NCI-H2227 (cell line): ENCODE results near the gene MBD1.
"Not testable (repeated sequence)": the region's sequence is repeated elsewhere in the genome, so short reads cannot be mapped to it uniquely, and the experiment has no call there.

Experiments used
- DNase-seq: peaks from one replicate; lab custom pipeline; 2025; ENCODE audit not compliant: unreplicated experiment; lab: John Stamatoyannopoulos, UW

The MBD1 gene, protein sequence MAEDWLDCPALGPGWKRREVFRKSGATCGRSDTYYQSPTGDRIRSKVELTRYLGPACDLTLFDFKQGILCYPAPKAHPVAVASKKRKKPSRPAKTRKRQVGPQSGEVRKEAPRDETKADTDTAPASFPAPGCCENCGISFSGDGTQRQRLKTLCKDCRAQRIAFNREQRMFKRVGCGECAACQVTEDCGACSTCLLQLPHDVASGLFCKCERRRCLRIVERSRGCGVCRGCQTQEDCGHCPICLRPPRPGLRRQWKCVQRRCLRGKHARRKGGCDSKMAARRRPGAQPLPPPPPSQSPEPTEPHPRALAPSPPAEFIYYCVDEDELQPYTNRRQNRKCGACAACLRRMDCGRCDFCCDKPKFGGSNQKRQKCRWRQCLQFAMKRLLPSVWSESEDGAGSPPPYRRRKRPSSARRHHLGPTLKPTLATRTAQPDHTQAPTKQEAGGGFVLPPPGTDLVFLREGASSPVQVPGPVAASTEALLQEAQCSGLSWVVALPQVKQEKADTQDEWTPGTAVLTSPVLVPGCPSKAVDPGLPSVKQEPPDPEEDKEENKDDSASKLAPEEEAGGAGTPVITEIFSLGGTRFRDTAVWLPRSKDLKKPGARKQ

DNA sequence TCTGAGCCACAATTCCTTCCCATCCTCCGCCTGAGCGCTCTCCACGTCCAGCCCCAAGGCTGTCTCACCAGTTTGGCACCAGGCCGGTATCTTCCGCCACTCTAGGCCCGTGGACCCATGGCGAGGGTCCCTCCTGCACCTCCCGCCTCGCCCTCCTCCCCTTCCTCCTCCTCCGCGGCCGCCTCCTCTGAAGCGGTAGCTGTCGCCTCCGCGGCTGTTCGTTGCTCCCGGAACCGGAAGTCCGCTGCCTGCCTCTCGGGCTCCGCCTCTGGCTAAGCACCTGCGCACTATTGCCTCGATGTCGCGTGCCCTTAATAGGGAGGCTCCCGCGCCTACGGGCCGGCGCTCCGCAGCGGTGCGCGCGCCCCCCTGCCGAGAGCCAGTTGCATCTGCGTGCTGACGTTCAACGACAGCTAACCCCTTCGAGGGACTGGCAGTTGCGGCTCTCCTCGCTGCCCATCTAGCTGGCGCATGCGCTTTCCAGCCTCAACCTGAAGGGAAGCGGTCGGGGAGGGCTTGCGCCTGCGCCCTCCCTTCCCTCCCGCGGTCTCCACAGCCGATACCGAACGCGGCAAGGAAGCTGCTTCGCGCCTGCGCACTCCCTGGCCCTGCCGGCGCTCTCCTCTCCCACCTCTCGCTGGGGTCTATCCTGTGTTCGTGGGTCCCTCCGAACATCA is at the start of gene MBD1:
Gene MBD1, minus strand, starts transcription at position 229 of the 677 bp plus-strand sequence. CDS start 1,531 bp downstream, outside the sequence.
- peak; percentile 99 for DNase-seq

GRCh38 chr18:50330176-50330575 is 48.9 kb upstream of the MBD1 start:
- DNase-seq, result no peak

DNA sequence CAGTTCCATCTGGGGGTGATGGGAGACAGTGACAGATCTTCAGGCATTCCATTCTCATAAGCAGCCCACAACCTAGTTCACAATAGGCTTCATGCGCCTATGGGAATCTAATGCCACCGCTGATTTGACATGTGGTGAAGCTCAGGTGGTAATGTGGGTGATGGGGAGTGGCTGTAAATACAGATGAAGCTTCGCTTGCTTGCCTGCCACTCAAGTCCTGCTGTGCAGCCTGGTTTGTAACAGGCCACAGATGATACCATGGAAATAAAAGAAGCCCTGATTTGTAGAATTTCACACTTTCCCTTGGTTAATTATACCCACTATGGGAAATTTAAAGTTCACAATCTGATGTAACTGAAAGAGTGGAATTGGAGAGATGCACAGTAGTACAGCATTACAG is 46.7 kb upstream of the MBD1 start:
- DNase-seq, result no peak

- no peak for DNase-seq
Measured at GRCh38 chr18:50320719-50321118, 39.4 kb upstream of the MBD1 start.

DNA sequence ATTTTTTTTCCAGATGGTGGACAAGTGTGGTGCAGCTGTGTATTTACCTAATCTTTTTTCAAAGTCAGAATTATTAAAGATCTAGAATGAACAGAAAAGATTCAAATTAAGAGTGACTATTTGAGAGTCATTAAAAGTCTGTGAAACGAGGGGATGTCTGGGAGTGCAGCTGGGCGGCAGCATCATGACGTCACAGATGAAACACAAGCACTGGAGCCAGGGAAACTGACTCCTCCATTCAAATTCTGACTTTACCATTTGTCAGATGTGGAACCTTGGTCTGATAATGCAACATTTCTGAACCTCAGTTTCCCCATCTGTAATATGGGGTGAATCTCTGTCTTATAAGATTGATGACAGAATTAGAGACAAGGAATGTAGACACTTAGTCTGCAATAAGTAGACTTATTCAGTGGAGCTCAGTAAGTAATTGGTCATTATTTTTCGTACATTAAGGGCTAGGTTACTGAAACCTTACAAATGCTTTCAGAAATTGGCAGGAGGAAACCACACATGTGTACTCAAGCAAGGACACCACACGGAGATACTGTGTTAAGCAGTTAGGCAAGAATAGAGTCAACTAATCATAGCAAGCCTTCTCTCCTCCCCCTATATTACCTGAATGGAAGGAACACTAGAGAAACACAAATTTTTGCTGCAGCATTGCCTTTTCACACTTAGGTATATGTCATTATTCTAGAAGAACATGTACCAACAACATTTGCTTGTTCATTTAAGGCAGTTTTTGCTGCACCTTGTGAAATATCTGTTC is 34.0 kb upstream of the MBD1 start:
- DNase-seq, result no peak

- no peak for DNase-seq
Measured at GRCh38 chr18:50313873-50314460, 32.6 kb upstream of the MBD1 start.

GRCh38 chr18:50313031-50313607 is 31.8 kb upstream of the MBD1 start:
- DNase-seq, result no peak

DNA sequence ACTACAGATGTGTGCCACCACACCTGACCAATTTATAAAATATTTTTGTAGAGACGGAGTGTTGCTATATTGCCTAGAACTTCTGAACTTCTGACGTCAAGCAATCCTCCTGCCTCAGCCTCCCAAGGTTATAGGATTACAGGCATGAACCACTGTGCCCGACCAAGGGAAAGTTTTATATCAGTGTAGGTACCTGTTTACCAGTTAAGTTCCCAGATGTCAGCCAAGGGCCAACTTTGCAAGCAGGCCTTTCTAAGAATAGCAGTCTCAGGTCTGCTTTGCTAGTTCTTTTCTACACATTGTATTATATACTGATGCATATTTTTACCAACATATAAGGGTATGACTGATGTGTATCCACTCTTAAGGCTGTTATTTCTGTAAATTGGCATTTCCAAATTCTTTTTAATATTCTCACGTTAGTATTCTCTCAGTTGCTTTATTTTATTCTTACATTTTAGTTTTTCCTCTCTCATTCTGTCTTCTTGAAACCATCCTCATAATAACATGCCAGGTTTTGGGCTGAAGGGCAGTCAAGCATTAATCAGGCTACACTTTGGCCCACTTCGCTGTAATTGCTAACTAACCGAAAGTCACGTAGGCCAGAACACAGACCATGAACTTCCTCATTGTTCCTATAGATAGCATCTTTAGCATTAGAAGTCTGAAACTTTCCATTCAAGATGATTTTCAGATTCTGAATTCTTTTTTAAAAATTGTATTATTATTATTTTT is 31.1 kb upstream of the MBD1 start:
- no peak for DNase-seq

DNA sequence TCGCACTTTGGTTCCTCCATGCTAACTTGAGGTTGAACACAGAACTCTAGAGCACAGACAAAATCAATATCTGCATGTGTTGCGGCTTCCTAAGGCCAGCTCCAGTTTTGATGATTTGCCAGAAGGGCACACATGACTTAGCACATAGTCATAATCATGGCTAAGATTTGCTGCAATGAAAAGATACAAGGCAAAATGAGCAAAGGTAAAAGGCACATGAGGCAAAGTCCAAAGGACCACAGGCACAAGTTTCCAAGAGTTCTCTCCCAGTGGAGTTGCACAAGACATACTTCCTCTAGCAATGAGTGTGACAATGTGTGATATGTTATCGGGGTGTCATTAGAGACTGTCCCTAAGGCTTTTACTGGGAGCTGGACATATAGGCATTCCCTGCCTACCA is 30.3 kb upstream of the MBD1 start:
- DNase-seq, result no peak

- DNase-seq, result no peak
Measured at GRCh38 chr18:50310080-50310479, 28.8 kb upstream of the MBD1 start.

DNA sequence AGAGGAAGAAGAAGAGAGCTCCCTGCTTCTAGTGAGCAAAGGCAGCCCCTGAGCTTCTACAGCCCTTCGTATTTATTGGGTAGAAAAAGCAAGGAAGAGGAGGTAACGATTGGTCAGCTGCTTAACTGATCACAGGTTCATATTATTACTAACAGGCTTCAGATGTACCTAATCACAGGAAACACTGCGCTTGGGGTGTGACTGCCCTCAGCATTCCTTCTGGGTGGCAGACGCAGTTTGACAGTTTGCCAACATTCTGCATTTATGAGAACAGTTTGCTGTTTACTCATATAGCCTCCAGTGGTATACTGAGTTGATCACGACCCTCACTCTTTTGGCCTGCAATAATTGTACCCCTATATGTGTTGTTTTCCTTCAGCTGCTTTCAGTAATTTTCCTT is 27.5 kb upstream of the MBD1 start:
- DNase-seq, result not testable (repeated sequence)

- peak; percentile 92 for DNase-seq
Measured at GRCh38 chr18:50307738-50308470, 26.6 kb upstream of the MBD1 start.

DNA sequence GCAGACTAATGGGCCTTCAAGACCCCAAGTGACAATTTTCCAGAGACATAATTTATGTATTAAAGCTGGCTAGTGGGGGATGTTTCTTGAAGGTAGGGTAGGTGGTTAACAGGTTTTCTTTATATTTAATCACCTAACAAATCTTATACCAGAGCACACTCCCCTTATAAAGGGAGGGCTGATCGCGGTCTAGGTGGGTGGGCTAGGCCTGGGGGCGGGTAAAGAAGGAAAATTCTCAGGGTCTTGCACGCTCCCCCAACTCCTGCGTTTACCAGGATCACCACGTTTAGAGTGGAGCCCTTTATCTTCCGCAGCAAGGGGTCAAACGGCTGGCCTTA is 26.0 kb upstream of the MBD1 start:
- DNase-seq, result no peak

DNA sequence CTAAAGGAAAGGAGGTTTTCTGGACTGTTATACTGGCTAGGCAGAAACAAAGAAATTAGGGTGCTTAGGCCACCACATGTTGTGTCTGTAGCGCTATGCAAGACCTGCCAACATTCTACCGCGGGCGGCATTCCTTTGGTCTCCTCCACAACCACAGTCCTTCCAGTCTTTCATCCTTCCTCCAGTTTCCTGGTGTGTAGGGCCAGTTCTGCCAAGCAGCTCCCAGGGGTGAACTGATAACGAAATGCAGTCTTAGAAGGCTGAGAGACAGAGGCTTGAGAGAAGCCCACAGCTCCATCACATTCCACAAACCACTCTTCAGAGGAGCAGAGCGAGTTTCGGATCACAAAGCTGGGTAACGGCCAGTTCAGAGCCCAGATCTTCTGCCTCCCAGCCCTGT is 25.6 kb upstream of the MBD1 start:
- no peak for DNase-seq

DNA sequence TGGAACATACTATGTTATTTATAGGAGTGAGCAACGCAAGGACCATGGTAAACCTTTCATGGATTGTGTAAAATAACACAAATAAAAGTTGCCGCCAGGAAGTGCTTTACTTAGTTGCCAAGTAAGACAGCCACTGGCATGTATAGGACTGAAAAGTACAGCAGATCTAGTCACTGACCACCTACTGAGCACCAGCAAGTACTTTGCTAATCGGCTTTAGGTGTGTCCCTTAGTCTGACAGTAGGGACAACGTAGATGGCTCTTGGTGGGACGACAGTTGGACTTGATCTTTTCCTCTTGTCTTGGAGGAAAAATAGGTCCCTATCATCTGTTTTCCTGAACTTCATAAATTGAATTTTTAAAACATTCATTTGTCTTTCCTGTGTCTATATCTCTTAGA is 19.8 kb upstream of the MBD1 start:
- DNase-seq, result no peak

GRCh38 chr18:50299626-50300388 is 18.5 kb upstream of the MBD1 start:
- DNase-seq, result no peak

GRCh38 chr18:50298443-50299284 is 17.3 kb upstream of the MBD1 start:
- DNase-seq, result no peak
